ENCODE measurements around the gene OR8K5. TPM values are rescaled to one million over a fixed set of nuclear protein-coding genes. Genes with fewer than 3 reads are reported as not detected.
"Not testable (repeated sequence)": the region's sequence is repeated elsewhere in the genome, so short reads cannot be mapped to it uniquely, and the experiment has no call there.

OR8K5 gene
- total and polyA plus RNA-seq, 2 donors (not counting 1 experiment from before 2014, with no cell fraction given) = not detected

GRCh38 chr11:56151376-56151775, 8.7 kb downstream of the OR8K5 start:
- TF ChIP-seq CTCF (IDR thresholded peaks at IDR 0.05) (no peak), EZH2 (IDR thresholded peaks at IDR 0.05; ENCODE audit: borderline replicate concordance, insufficient read depth, low read depth, low read length, poor library complexity, severe bottlenecking) (no peak)
- no peak overlapping the region for H3K4me3 Mint-ChIP-seq
- ATAC-seq (ENCODE audit: low read depth) (no peak), DNase-seq (no peak)
- ChIA-PET POLR2A (no interaction called here), CTCF (no interaction called here)
- intact Hi-C loops (cut with micrococcal nuclease) = no loop called here
- H3K9me3 ChIP-seq (ENCODE audit: control extremely low read depth in 1 of 3, control insufficient read depth in 2 of 3, insufficient read depth in 1 of 3, low read length in 2 of 3) = peaks cover 0 to 10% (median 2%) of the 10 kb centered on the region in 3 donors
- H3K9ac ChIP-seq (ENCODE audit: low read length) = no peak overlapping the region
- no peak overlapping the region for H3K27ac Mint-ChIP-seq
- H3K27me3 Mint-ChIP-seq = no peaks in the 10 kb centered on the region
- H3K4me2 ChIP-seq (replicated peaks; ENCODE audit: low read depth, low read length, poor library complexity, severe bottlenecking) = no peak overlapping the region
- no peak overlapping the region for H2AFZ ChIP-seq (ENCODE audit: insufficient read depth, low read depth, low read length, poor library complexity, severe bottlenecking)
- H3K4me1 ChIP-seq (ENCODE audit: control insufficient read depth in 2 of 2, insufficient read depth in 2 of 2, low read length in 2 of 2) = no peaks in the 10 kb centered on the region
- no peaks in the 10 kb centered on the region for H3K4me1 Mint-ChIP-seq
- no peak overlapping the region for H3K27ac ChIP-seq (ENCODE audit: low read length in 2 of 2)
- no CpG with 5 or more reads among the region's 1 CpG for WGBS (ENCODE audit: insufficient coverage)
- H3K36me3 ChIP-seq (replicated peaks in 1 of 2; ENCODE audit: control extremely low read depth in 1 of 2, control insufficient read depth in 1 of 2, extremely low read depth in 1 of 2, insufficient read depth in 2 of 2, low read length in 1 of 2) = no peaks in the 10 kb centered on the region
- no peaks in the 10 kb centered on the region for H4K20me1 ChIP-seq (ENCODE audit: control insufficient read depth, insufficient read depth, low read length, poor library complexity, severe bottlenecking)
- H3K79me2 ChIP-seq (ENCODE audit: control insufficient read depth, insufficient read depth, low read length) = no peaks in the 10 kb centered on the region
- peaks cover 22% of the 10 kb centered on the region for H3K9me3 Mint-ChIP-seq (ENCODE audit: insufficient read depth)
- no peak overlapping the region for H3K4me3 ChIP-seq (ENCODE audit: control extremely low read depth in 1 of 5, extremely low read depth in 1 of 5, insufficient read depth in 1 of 5, low read depth in 2 of 5, low read length in 4 of 5)
- no peaks in the 10 kb centered on the region for H3K27me3 ChIP-seq (replicated peaks in 1 of 4; ENCODE audit: control extremely low read depth in 1 of 4, control insufficient read depth in 3 of 4, insufficient read depth in 4 of 4, low read length in 3 of 4)

GRCh38 chr11:56143681-56144080, 16.4 kb downstream of the OR8K5 start:
- H3K4me3 ChIP-seq (ENCODE audit: control extremely low read depth in 1 of 5, extremely low read depth in 1 of 5, insufficient read depth in 1 of 5, low read depth in 2 of 5, low read length in 4 of 5); intact Hi-C loops (cut with micrococcal nuclease); H3K36me3 ChIP-seq (replicated peaks in 1 of 2; ENCODE audit: control extremely low read depth in 1 of 2, control insufficient read depth in 1 of 2, extremely low read depth in 1 of 2, insufficient read depth in 2 of 2, low read length in 1 of 2); H3K9me3 ChIP-seq (ENCODE audit: control extremely low read depth in 1 of 3, control insufficient read depth in 2 of 3, insufficient read depth in 1 of 3, low read length in 2 of 3); H3K27me3 ChIP-seq (replicated peaks in 1 of 4; ENCODE audit: control extremely low read depth in 1 of 4, control insufficient read depth in 3 of 4, insufficient read depth in 4 of 4, low read length in 3 of 4); ATAC-seq (ENCODE audit: low read depth); H3K9me3 Mint-ChIP-seq (ENCODE audit: insufficient read depth); H3K9ac ChIP-seq (ENCODE audit: low read length); H3K79me2 ChIP-seq (ENCODE audit: control insufficient read depth, insufficient read depth, low read length); H3K27ac Mint-ChIP-seq; H3K27ac ChIP-seq (ENCODE audit: low read length in 2 of 2); CTCF ChIA-PET; H3K4me3 Mint-ChIP-seq; POLR2A ChIA-PET; H3K4me1 ChIP-seq (ENCODE audit: control insufficient read depth in 2 of 2, insufficient read depth in 2 of 2, low read length in 2 of 2); H3K4me1 Mint-ChIP-seq; H3K4me2 ChIP-seq (replicated peaks; ENCODE audit: low read depth, low read length, poor library complexity, severe bottlenecking); DNase-seq; H4K20me1 ChIP-seq (ENCODE audit: control insufficient read depth, insufficient read depth, low read length, poor library complexity, severe bottlenecking); H2AFZ ChIP-seq (ENCODE audit: insufficient read depth, low read depth, low read length, poor library complexity, severe bottlenecking); H3K27me3 Mint-ChIP-seq: not testable (repeated sequence)
- 97% methylated on average over 13 of the region's 30 CpGs for WGBS (ENCODE audit: insufficient coverage)
